ENCODE data around the gene CFAP107.

The CFAP107 gene

DNA sequence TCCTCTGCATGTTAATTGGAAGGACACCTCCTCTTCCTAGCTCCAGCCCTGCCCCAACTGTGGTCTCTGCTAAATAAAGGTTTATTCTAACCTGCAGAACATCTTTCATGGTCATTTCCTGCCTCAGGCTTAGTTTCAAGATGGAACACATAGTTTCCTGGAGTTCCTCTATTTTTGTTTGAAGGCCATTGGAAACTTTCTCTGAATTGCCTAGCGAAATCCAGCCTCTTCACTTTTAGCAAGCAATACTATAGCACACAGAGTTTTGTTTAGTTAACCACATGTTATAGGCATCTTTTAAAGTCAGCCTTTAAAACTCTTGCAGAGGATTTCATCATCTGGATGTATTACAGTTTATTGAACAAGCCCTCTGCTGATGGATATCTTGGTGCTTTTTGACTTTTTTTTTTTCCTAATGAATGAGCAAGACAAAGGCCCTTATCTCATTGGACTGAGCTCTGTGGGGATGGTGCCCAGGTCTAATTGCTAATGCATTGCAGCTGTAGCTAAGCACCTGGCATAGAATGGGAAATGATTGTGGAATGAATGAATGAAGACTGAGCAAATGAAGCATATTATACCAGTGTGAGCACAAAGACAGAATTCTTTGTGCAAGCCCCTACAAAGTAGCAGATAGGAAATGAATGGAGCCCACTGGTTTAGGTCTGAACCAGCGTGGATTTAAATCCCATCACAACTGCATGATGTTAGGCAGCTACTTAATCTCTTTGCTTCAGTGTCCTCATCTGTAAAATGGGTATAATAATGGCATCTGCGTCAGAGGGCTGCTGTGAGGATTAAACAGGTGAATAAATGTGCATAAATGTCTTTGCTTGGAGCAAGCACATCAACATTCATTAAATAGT lies 641 bp upstream of the CFAP107 start:
- no peak for DNase-seq

DNA sequence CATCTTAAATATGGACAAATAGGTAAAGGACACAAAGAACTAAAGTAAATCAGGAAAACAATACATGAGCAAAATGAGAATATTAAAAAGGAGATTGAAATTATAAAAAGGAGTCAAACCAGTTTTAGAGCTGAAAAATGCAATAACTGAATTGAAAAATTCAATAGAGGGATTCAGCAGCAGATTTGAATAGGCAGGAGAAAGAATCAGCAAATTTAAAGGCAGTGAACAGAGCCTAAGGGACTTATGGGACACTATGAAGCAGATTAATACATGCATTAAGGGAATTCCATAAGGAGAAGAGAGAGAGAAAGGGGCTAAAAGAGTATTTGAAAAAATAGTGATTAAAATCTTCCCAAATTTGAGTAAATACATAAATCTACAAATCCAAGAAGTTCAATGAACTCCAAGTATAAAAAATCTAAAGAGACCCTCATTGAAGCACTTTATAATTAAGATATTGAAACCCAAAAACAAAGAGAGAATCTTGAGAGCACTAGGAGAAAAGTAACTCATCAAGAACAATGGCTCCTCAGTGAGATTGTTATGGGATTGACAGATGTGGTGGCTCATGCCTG lies 2.9 kb downstream of the CFAP107 start:
- no peak for DNase-seq

GRCh38 chr1:12754738-12755137 lies 8.7 kb downstream of the CFAP107 start:
- no peak for DNase-seq

GRCh38 chr1:12756273-12756672 lies 10.3 kb downstream of the CFAP107 start:
- DNase-seq: no peak

GRCh38 chr1:12756768-12757413 lies 10.9 kb downstream of the CFAP107 start:
- DNase-seq: no peak

DNA sequence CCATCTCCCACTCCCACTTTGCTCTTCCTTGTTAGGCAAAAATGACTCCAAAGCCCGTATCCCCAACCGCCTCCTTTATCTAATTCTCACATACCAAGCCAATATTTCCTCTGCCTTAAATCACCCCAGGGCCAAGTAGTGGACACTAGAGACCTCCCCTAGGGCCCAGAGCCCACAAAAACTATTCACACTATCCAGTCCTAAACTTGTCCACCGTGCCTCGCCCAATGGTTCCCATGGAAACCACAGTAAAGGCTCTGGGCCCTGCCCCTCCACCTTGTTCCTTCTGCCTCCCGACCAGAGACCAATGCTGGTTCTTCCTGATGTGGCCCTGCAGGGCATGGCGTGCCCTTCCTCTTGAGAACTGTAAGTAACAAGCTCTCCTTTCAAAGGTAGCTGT lies 11.8 kb downstream of the CFAP107 start:
- DNase-seq: no peak

DNA sequence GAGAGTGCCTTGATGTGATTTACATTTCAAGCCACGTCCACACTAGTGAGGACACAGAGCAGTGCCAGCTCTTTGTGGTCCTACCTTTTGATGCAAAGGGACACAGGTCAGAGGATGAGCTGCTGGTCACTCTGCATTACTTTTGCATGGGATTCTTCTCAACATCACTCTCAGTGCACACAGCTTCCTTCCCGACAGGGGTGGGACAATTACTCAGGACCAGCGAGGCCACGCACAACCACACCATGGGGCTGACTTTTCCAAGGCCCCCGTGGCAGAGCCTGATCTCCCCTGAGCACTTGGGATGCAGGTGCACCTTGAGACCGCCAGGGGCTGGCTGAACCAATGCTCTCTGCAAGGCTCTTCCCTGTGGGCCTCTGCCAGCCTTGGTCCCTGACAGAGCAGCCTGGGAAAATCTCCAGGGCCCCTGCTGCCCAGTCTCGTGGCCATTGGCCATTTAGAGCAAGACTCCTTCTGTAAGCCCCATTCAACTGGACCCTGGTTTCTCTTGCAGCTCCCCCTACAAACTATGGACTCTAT lies 14.3 kb downstream of the CFAP107 start:
- peak in 1 of 2 experiments; percentile 14 for DNase-seq

- DNase-seq: no peak
Measured at GRCh38 chr1:12761781-12762180, 15.8 kb downstream of the CFAP107 start.

GRCh38 chr1:12762766-12763165 lies 16.8 kb downstream of the CFAP107 start:
- no peak for DNase-seq

DNA sequence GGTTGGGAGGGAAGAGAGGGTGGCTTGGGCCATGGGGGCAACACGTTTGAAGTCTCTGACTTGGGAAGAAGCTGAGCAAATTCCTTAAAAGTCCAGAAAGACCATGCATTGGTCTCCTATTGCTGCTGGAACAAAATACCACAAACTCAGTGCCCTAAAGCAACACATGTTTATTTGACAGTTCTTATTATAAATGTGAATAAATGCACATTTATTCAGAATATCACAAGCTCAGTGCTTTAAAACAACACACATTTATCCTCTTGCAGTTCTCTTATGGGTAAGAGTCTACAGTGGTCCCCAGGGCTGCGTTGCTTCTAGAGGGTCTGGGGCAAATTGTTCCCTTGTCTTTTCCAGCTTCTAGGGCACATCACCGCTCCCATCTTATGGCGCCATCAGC lies 17.5 kb downstream of the CFAP107 start:
- no peak for DNase-seq

DNA sequence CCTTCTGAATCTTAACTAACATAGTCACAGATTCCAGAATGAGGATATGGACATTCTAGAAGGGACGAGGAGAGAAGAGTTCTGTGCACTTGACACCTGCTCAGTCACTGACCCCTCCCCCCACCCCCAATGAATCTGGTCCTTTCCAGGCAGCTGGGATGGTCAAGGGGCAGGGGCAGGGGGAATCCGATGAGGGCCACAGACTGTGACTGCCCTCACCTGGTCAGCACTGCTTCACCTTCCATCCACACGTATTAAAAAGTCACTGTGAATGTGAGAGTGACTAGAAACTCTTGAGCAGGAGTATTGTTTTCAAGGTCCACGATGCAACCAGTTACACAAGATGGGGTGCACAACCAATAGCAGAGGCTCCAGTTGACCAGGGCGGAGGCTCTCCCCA lies 18.0 kb downstream of the CFAP107 start:
- DNase-seq: no peak

DNA sequence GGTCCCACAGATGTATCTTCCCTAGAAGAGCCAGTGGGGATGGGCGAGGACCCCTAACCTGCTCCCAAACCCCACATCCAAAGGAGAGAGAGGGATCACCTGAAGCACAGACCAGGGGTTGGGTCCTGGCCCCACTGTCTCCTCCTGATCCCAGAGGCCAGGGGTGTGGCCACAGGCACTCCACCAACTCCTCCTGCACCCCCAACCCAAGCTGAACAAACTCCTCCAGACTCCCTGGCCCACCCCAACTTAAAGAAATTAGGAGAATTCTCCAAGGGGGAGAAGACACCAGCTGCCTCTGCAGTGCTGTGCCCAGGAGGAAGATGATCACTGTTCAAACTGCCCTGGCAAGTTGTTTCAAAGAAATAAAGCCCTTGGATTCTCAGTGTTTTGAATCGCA lies 23.0 kb downstream of the CFAP107 start:
- no peak for DNase-seq

DNA sequence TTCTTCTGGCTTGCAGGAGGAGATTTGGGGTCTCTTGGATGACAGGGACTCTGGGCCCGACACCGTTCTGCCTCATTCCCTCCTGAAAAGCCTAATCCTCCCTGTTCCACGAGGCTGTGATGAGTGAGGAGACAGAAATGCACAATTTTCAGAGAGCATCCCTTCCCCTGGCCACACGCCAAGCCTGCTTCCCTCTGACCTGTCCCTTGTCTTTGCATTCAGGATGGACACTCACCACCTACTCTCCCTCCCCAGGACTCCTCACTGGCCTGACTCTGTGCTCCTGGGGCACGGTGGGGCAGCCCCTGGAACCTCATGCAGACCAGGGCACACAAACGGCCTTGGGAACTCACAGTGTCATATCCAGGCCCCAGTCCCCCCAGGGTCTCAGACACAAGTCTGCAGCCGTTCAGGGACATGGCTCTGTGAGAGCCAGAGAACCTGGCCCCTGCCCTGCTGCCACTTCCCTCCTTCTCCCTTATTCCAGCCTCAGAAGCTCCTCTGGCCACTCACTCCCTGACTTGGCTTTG lies 24.0 kb downstream of the CFAP107 start:
- no peak for DNase-seq

GRCh38 chr1:12770620-12771019 lies 24.6 kb downstream of the CFAP107 start:
- DNase-seq: no peak

GRCh38 chr1:12771186-12771585 lies 25.2 kb downstream of the CFAP107 start:
- no peak for DNase-seq

DNA sequence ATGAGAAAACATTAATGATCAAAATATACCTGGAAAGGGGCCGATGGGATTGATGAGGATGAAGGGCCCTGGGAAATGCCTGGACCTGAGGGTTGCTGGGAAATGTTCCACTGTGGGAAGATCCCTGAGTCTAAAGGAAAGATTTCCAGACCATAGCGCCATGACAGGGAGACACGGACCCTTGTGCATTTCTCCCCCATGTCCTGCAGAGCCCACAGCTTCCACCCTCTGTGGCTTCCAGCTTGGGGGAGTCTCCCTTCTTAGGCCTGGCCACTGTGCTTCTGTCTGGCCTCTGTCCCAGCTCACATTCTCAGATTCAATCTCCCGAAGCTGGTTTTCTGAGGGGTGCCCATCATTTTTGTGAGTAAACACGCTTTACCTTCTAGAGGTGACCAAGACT lies 26.5 kb downstream of the CFAP107 start:
- no peak for DNase-seq

DNA sequence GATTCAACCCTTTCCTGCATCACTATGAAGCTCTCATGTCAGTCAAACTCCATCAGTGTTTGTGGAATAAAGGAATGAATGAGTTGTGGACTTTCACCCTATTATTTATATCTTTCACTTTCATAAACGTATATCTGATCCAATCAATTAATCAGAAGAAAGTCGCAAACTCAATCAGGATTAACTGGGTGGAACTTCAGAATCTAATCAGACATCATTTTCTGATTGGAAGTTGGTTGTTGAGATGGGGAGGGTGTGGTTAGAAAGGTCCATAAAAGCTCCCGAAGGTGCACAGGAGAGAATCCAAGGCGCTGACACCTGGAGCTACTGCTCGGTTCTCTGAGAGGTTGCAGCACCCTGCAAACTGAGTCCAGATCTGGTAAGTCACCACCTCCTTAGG lies 27.4 kb downstream of the CFAP107 start, which contains the start of gene PRAMEF12:
Gene PRAMEF12 (plus strand): TSS at position 301 of the 400 bp plus-strand sequence. CDS start 1,130 bp downstream, outside the sequence.
- no peak for DNase-seq

GRCh38 chr1:12774801-12775345 lies 28.9 kb downstream of the CFAP107 start:
- no peak for DNase-seq

DNA sequence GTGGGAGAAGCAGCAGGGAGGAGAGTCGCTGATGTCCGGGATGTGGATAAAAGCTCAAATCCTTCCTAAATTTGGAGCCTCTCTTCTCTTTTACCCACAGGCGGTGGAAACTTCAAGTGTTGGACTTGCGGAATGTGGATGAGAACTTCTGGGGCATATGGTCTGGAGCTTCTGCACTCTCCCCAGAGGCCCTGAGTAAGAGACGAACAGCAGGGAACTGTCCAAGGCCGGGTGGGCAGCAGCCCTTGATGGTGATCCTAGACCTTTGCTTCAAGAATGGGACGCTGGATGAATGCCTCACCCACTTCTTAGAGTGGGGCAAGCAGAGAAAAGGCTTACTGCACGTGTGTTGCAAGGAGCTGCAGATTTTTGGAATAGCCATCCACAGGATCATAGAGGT lies 29.4 kb downstream of the CFAP107 start:
- DNase-seq: no peak

GRCh38 chr1:12776801-12777557 lies 31.0 kb downstream of the CFAP107 start:
- DNase-seq: no peak

GRCh38 chr1:12778061-12778460 lies 32.1 kb downstream of the CFAP107 start:
- DNase-seq: no peak

- no peak for DNase-seq
Measured at GRCh38 chr1:12778907-12779306, 32.9 kb downstream of the CFAP107 start.
